SU-DHL-6 (cell line): Measurements from ENCODE around the gene SH3PXD2A.

Source experiments
- H2AFZ ChIP-seq: fragments of 200-600 bp; sonication (generic); 2 replicates; pipeline ENCODE4 v1.6.1; 2014; ENCODE audit warnings: low read depth, mild to moderate bottlenecking, moderate library complexity, mixed read lengths, antibody characterized with exemption, low read length; ENCODE audit not compliant: severe bottlenecking
- H3F3A ChIP-seq: fragments of 200-600 bp; shearing (Covaris generic); 2 replicates; pipeline ENCODE4 v1.6.0; 2016; ENCODE audit warnings: antibody characterized with exemption, mild to moderate bottlenecking; ENCODE audit not compliant: insufficient read depth
- H3K27ac ChIP-seq: fragments of 200-600 bp; sonication (generic); 2 replicates; pipeline ENCODE4 v1.5.1; 2016; ENCODE audit warnings: low read depth, mild to moderate bottlenecking, low read length, moderate library complexity, mixed read lengths
- H3K27me3 ChIP-seq: fragments of 200-600 bp; sonication (generic), shearing (Covaris generic); 2 replicates; pipeline ENCODE4 v1.6.0; 2014; ENCODE audit warnings: mild to moderate bottlenecking, low read length
- H3K36me3 ChIP-seq: fragments of 200-600 bp; sonication (generic); 2 replicates; pipeline ENCODE4 v1.6.1; 2014; ENCODE audit warnings: mild to moderate bottlenecking, low read length, mixed read lengths
- H3K4me2 ChIP-seq: fragments of 300-600, 200-600 bp; shearing (Covaris generic), sonication (generic); 2 replicates; pipeline ENCODE4 v1.6.0; 2014; ENCODE audit warnings: low read length, low read depth, mild to moderate bottlenecking; ENCODE audit not compliant: poor library complexity, severe bottlenecking
- H3K4me3 ChIP-seq: fragments of 200-600 bp; sonication (generic); 2 replicates; pipeline ENCODE4 v1.5.1; 2014; ENCODE audit warnings: antibody characterized with exemption, low read length, mild to moderate bottlenecking, mixed read lengths; ENCODE audit not compliant: insufficient read depth, poor library complexity, severe bottlenecking
- H3K79me2 ChIP-seq: fragments of 200-600 bp; sonication (generic); 2 replicates; pipeline ENCODE4 v1.6.1; 2014; ENCODE audit warnings: mild to moderate bottlenecking, low read length, moderate library complexity; ENCODE audit not compliant: insufficient read depth
- H3K9ac ChIP-seq: fragments of 200-600 bp; sonication (generic); 2 replicates; pipeline ENCODE4 v1.7.0; 2014; ENCODE audit warnings: mild to moderate bottlenecking, low read length
- H3K9me2 ChIP-seq: fragments of 200-600 bp; sonication (generic); replicated peaks from 2 replicates; pipeline ENCODE4 v1.6.1; 2014; ENCODE audit warnings: low read length; ENCODE audit not compliant: insufficient read depth
- H3K9me3 ChIP-seq: fragments of 200-600 bp; sonication (generic); 2 replicates; pipeline ENCODE4 v1.6.1; 2014; ENCODE audit warnings: low read length, mixed read lengths; ENCODE audit not compliant: insufficient read depth
- H4K20me1 ChIP-seq: fragments of 200-600 bp; sonication (generic); 2 replicates; pipeline ENCODE4 v1.6.1; 2014; ENCODE audit warnings: low read depth, mild to moderate bottlenecking, antibody characterized with exemption, low read length, moderate library complexity, mixed read lengths
- EZH2phosphoT487 ChIP-seq: fragments of 200-600 bp; sonication (generic), shearing (Covaris generic); conservative IDR thresholded peaks from 2 replicates; pipeline ENCODE4 v1.6.1; 2018; ENCODE audit warnings: mild to moderate bottlenecking, antibody characterized with exemption, low read length, moderate library complexity, mixed read lengths
- TF ChIP-seq, protein P1 (sequence below): fragments of 200-600 bp; sonication (generic); IDR thresholded peaks from one replicate; pipeline ENCODE4 v1.5.1; 2017; ENCODE audit warnings: antibody characterized with exemption, mild to moderate bottlenecking, low read length, moderate library complexity; ENCODE audit not compliant: insufficient read depth, poor library complexity, severe bottlenecking

SH3PXD2A gene

DNA sequence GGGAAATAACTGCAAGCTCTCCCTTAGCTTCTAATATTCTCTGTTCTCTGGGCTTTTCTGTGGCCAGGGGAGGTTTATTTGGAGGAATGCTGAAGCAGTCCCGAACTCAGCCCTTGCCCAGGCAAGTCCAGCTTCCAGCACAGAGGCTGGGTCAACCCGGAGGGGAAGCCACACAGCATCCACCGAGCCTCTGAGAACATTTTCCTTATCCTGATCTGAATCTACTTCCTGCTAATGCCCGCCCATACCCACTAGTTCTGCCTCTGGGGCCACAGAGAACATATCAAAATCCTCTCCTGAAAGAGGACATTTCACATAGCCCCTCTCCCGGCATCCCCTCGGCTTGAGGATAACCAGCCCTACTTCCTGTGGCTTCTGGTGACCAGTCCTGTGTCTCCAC, 31.1 kb downstream of the SH3PXD2A start:
- no peaks in the 10 kb centered on the region for H3K27me3 ChIP-seq
- no peaks in the 10 kb centered on the region for H3K79me2 ChIP-seq
- H2AFZ ChIP-seq = no peak overlapping the region
- H3K9me3 ChIP-seq = no peaks in the 10 kb centered on the region
- no peak overlapping the region for H3K27ac ChIP-seq
- TF ChIP-seq EZH2phosphoT487 = no peak
- TF ChIP-seq, protein P1, sequence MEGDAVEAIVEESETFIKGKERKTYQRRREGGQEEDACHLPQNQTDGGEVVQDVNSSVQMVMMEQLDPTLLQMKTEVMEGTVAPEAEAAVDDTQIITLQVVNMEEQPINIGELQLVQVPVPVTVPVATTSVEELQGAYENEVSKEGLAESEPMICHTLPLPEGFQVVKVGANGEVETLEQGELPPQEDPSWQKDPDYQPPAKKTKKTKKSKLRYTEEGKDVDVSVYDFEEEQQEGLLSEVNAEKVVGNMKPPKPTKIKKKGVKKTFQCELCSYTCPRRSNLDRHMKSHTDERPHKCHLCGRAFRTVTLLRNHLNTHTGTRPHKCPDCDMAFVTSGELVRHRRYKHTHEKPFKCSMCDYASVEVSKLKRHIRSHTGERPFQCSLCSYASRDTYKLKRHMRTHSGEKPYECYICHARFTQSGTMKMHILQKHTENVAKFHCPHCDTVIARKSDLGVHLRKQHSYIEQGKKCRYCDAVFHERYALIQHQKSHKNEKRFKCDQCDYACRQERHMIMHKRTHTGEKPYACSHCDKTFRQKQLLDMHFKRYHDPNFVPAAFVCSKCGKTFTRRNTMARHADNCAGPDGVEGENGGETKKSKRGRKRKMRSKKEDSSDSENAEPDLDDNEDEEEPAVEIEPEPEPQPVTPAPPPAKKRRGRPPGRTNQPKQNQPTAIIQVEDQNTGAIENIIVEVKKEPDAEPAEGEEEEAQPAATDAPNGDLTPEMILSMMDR = no peak
- no peaks in the 10 kb centered on the region for H3K36me3 ChIP-seq
- H3K4me2 ChIP-seq = no peak overlapping the region
- H3F3A ChIP-seq = no peaks in the 10 kb centered on the region
- H4K20me1 ChIP-seq = no peaks in the 10 kb centered on the region
- H3K9ac ChIP-seq = no peak overlapping the region
- no peak overlapping the region for H3K4me3 ChIP-seq
- H3K9me2 ChIP-seq = no peaks in the 10 kb centered on the region

DNA sequence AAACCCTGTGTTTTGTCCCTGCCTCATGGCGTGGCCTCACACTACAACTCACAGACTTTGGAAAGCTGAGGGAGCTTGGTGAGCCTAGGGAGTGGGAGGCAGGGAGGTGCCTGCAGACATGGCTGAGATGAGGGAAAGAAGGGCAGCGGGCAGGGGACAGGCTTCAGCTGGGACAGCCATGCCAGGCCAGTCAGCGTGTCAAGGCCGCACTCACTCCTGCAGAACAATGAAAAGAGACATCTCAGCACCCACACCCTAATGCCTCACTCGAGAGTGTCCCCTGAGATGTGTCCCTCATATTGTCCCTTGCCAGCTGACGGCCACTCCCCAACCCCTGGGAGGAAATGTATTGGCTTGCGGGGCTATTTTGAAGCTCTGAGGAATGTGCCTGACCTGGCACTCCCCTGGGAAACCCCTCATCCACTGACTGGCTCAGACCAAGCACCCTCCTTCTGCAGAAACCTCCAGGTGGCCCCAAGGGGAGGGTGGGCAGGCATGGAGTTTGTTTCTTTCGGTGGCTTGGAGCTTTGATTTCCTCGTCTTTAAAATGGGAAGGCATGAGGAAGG, 31.6 kb downstream of the SH3PXD2A start:
- Histone ChIP-seq H3K79me2 (no peaks in the 10 kb centered on the region), H3K36me3 (no peaks in the 10 kb centered on the region), H3F3A (no peaks in the 10 kb centered on the region), H3K4me3 (no peak overlapping the region), H3K9ac (no peak overlapping the region), H2AFZ (no peak overlapping the region), H3K9me2 (no peaks in the 10 kb centered on the region), H4K20me1 (no peaks in the 10 kb centered on the region), H3K9me3 (no peaks in the 10 kb centered on the region), H3K4me2 (no peak overlapping the region), H3K27me3 (no peaks in the 10 kb centered on the region), H3K27ac (no peak overlapping the region)
- TF ChIP-seq, protein P1 = no peak

DNA sequence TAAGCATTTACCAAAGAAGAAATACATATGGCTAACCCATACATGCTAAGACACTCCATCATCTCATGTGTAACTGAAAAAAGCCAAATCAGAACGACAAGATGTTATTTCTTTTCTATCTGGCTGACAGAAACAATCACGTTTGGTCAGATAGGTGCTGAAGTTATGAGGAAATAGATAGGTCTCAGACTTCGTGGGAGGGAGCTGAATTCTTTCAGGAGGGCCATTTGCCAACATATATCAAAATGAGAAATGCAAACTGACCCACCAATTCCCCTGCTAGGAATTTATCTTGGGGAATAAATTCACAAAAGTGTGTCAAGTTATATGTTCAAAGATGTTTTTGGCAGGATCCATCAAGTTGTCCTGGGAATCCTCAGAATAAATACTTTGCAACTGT, 32.6 kb downstream of the SH3PXD2A start:
- Histone ChIP-seq H3K4me3 (no peak overlapping the region), H3K9me2 (no peaks in the 10 kb centered on the region), H3K79me2 (no peaks in the 10 kb centered on the region), H3K9me3 (no peaks in the 10 kb centered on the region), H3K36me3 (no peaks in the 10 kb centered on the region), H3K27ac (no peak overlapping the region), H4K20me1 (no peaks in the 10 kb centered on the region), H3K4me2 (no peak overlapping the region), H3K9ac (no peak overlapping the region), H3F3A (no peaks in the 10 kb centered on the region), H3K27me3 (no peaks in the 10 kb centered on the region), H2AFZ (no peak overlapping the region)
- no peak for TF ChIP-seq EZH2phosphoT487
- TF ChIP-seq, protein P1 = no peak
